Stimulated activated CD8-positive, alpha-beta memory T cell treated with anti-CD3 and anti-CD28 coated beads, Interleukin-12 subunit alpha, Interleukin-12 subunit beta, amount 100 ng/mL, for 1 hour (primary cell): ENCODE results near the gene RASAL3.
"Not testable (repeated sequence)": the region's sequence is repeated elsewhere in the genome, so short reads cannot be mapped to it uniquely, and the experiment has no call there.

ENCODE experiments used
- DNase-seq: peaks from one replicate; pipeline ENCODE4 v3.0.0-alpha.2; 2020; ENCODE audit warnings: low read depth

Gene RASAL3

GRCh38 chr19:15473821-15474220 is 9.5 kb upstream of the RASAL3 start:
- DNase-seq = not testable (repeated sequence)

GRCh38 chr19:15471639-15472101 is 7.3 kb upstream of the RASAL3 start:
- DNase-seq = no peak

- no peak for DNase-seq
Measured at GRCh38 chr19:15469513-15470297, 5.4 kb upstream of the RASAL3 start.

GRCh38 chr19:15468675-15469512 is 4.5 kb upstream of the RASAL3 start:
- DNase-seq = no peak

GRCh38 chr19:15467734-15468214 is 3.4 kb upstream of the RASAL3 start:
- DNase-seq = no peak

- peak; percentile 50 for DNase-seq
Measured at GRCh38 chr19:15466851-15467733, 2.7 kb upstream of the RASAL3 start.

- peak; percentile 67 for DNase-seq
Measured at GRCh38 chr19:15463861-15464371, 428 bp downstream of the RASAL3 start.

- no peak for DNase-seq
Measured at GRCh38 chr19:15461694-15462093, 2.6 kb downstream of the RASAL3 start.

- no peak for DNase-seq
Measured at GRCh38 chr19:15457701-15458484, 6.5 kb downstream of the RASAL3 start.

GRCh38 chr19:15456871-15457700 is 7.3 kb downstream of the RASAL3 start:
- DNase-seq = no peak

- DNase-seq = no peak
Measured at GRCh38 chr19:15456441-15456840, 7.9 kb downstream of the RASAL3 start.

GRCh38 chr19:15455996-15456395 is 8.3 kb downstream of the RASAL3 start:
- DNase-seq = no peak

- no peak for DNase-seq
Measured at GRCh38 chr19:15453906-15454860, 10.2 kb downstream of the RASAL3 start.

- DNase-seq = no peak
Measured at GRCh38 chr19:15453091-15453578, 11.2 kb downstream of the RASAL3 start.

- DNase-seq = no peak
Measured at GRCh38 chr19:15452111-15453047, 12.0 kb downstream of the RASAL3 start.

GRCh38 chr19:15450528-15450890 is 13.8 kb downstream of the RASAL3 start:
- DNase-seq = no peak
